ENCODE results near the gene CLECL1. TPM values are rescaled to one million over a fixed set of nuclear protein-coding genes. Genes with fewer than 3 reads are reported as not detected.

The CLECL1 gene
- not detected in 2 replicates for total RNA-seq

GRCh38 chr12:9732921-9733461 lies at the start of gene CLECL1:
Gene CLECL1 (minus strand): TSS chr12:9733097.

GRCh38 chr12:9760699-9761418 lies 28.0 kb upstream of the CLECL1 start, which contains the start of gene CD69:
Gene CD69 (minus strand): TSS chr12:9760901. CDS start chr12:9760820, 81 bp downstream.

Other genes starting within 250 kb of the CLECL1 start
- not detected in 2 replicates for gene KLRB1, start 125.2 kb downstream of the CLECL1 start, total RNA-seq
- 4.1 and 7.0 TPM in 2 replicates for gene CLEC2D, start 63.4 kb downstream of the CLECL1 start, total RNA-seq
- not detected in 2 replicates for gene CD69, start 27.8 kb upstream of the CLECL1 start, total RNA-seq
- 0.16 TPM in 1 of 2 replicates, not detected in the other for gene KLRF1, start 94.4 kb upstream of the CLECL1 start, total RNA-seq
- 18.8 and 18.9 TPM in 2 replicates for gene CLEC2B, start 136.3 kb upstream of the CLECL1 start, total RNA-seq
- gene KLRF2, start 148.4 kb upstream of the CLECL1 start, total RNA-seq = not detected in 2 replicates
- not detected in 2 replicates for gene CLEC2A, start 199.3 kb upstream of the CLECL1 start, total RNA-seq
- gene CLEC12A, start 238.3 kb upstream of the CLECL1 start, total RNA-seq = 0.65 TPM in 1 of 2 replicates, not detected in the other

All from hair follicle dermal papilla cell (primary cell).